Measurements from ENCODE around the gene SCARB1. TPM values are rescaled to one million over a fixed set of nuclear protein-coding genes. Genes with fewer than 3 reads are reported as not detected.

Gene SCARB1
- total and polyA plus RNA-seq, 2 donors (not counting 3 experiments of a cell fraction or from before 2014, with no cell fraction given) = 125 to 141 TPM

DNA sequence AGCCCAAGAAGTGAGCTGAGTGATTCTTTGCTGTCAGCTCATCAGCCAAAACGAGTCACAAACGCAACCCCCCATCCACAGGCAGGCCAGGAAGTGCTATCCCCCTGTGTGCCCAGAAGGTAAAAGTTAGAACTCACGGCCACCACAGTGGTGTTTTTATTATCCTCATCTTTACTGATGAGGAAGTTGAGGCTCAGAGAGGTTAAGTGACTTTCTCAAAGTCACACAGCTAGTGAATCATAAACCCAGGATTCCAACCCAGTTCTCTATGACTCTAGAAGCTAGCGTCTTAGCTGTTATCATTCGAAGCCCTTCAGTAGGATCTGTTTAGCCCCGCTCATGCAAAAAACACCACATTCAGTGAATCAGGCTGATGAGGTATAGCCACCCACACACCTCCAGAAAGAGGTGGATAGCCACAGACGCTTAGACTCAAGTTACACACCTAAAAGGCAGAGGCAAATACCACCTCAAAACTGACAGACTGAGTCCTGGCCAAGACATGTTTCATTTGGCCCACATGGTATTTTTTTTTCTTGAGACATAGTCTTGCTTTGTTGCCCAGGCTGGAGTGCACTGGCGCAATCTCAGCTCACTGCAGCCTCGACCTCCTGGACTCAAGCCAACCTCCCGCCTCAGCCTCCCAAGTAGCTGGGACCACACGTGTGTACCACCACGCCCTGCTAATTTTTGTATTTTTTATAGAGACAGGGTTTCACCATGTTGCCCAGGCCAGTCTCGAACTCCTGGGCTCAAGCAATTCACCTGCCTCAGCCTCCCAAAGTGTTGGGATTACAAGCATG, 100.7 kb downstream of the SCARB1 start:
- ChIA-PET CTCF (interaction anchor here (1.0 to 3.9 kb wide), 9 partner anchors 12 to 709 kb away, joined by 3 to 17 read pairs (median 4); no protein-coding TSS in a partner anchor), POLR2A (no interaction called here)
- no peak overlapping the region for H3K4me2 ChIP-seq (ENCODE audit: insufficient read depth, low read length)
- no peak for TF ChIP-seq GATA2 (IDR thresholded peaks at IDR 0.05; ENCODE audit: insufficient read depth, insufficient read length, low read depth, low read length)
- TF ChIP-seq, protein P1, sequence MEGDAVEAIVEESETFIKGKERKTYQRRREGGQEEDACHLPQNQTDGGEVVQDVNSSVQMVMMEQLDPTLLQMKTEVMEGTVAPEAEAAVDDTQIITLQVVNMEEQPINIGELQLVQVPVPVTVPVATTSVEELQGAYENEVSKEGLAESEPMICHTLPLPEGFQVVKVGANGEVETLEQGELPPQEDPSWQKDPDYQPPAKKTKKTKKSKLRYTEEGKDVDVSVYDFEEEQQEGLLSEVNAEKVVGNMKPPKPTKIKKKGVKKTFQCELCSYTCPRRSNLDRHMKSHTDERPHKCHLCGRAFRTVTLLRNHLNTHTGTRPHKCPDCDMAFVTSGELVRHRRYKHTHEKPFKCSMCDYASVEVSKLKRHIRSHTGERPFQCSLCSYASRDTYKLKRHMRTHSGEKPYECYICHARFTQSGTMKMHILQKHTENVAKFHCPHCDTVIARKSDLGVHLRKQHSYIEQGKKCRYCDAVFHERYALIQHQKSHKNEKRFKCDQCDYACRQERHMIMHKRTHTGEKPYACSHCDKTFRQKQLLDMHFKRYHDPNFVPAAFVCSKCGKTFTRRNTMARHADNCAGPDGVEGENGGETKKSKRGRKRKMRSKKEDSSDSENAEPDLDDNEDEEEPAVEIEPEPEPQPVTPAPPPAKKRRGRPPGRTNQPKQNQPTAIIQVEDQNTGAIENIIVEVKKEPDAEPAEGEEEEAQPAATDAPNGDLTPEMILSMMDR (IDR thresholded peaks at IDR 0.05; ENCODE audit: extremely low read depth in 1 of 2, insufficient read depth in 1 of 2, low read depth in 1 of 2, low read length in 2 of 2) = no peak
- TF ChIP-seq POLR2A (IDR thresholded peaks at IDR 0.05; ENCODE audit: low read depth, low read length) = no peak
- TF ChIP-seq FOS (IDR thresholded peaks at IDR 0.05; ENCODE audit: borderline replicate concordance, insufficient read depth, low read length) = no peak
- no peak for TF ChIP-seq MAX (IDR thresholded peaks at IDR 0.05; ENCODE audit: insufficient read depth, insufficient read length)
- TF ChIP-seq POLR2AphosphoS5 (IDR thresholded peaks at IDR 0.05; ENCODE audit: insufficient read depth, low read depth, low read length) = no peak
- TF ChIP-seq EZH2 (IDR thresholded peaks at IDR 0.05; ENCODE audit: borderline replicate concordance, low read depth, low read length, severe bottlenecking) = no peak
- no peak for TF ChIP-seq MYC (IDR thresholded peaks at IDR 0.05; ENCODE audit: low read depth, low read length)
- no TSS peak for BruUV-seq (replicated peaks)
- intact Hi-C loops (cut with micrococcal nuclease) = no loop called here
- dilution Hi-C loops (cut with MboI; ENCODE audit: extremely low pct_ligation_motif_present, low sequenced_read_pairs) = no loop called here
- no peak overlapping the region for H3K4me3 ChIP-seq (replicated peaks in 1 of 3; ENCODE audit: insufficient read depth in 1 of 3, low read depth in 1 of 3, low read length in 3 of 3)
- no peak overlapping the region for H3K9ac ChIP-seq (replicated peaks; ENCODE audit: extremely low read depth, insufficient read depth, low read length)
- no peaks in the 10 kb centered on the region for H3K36me3 ChIP-seq (ENCODE audit: control insufficient read depth in 2 of 2, extremely low read depth in 1 of 2, insufficient read depth in 2 of 2, low read length in 2 of 2)
- no peak overlapping the region for H2AFZ ChIP-seq (ENCODE audit: low read depth, low read length)
- FAIRE-seq = no peak
- H3K79me2 ChIP-seq (ENCODE audit: control insufficient read depth, insufficient read depth, low read length) = no peaks in the 10 kb centered on the region
- no peak overlapping the region for H3K27ac ChIP-seq (ENCODE audit: insufficient read depth, low read depth, low read length)
- DNase-seq (ENCODE audit: low read depth, low spot score) = no peak
- H3K27me3 ChIP-seq (ENCODE audit: control insufficient read depth in 2 of 2, insufficient read depth in 2 of 2, low read length in 2 of 2) = no peaks in the 10 kb centered on the region
- no peaks in the 10 kb centered on the region for H3K9me1 ChIP-seq (replicated peaks; ENCODE audit: control insufficient read depth, extremely low read depth, insufficient read depth, low read length)
- no peaks in the 10 kb centered on the region for H4K20me1 ChIP-seq (replicated peaks; ENCODE audit: control insufficient read depth, extremely low read depth, insufficient read depth, low read length)
- H3K4me1 ChIP-seq (ENCODE audit: control insufficient read depth, extremely low read depth, insufficient read depth, low read length) = no peaks in the 10 kb centered on the region
- peaks cover 5% of the 10 kb centered on the region for H3K9me3 ChIP-seq (replicated peaks; ENCODE audit: control insufficient read depth, insufficient read depth, low read length)
